Measurements from ENCODE around the gene GRIK3. TPM values are rescaled to one million over a fixed set of nuclear protein-coding genes. Genes with fewer than 3 reads are reported as not detected.

Gene GRIK3
- total RNA-seq, 1 experiment from 2014 or later = not detected

GRCh38 chr1:36825226-36825625, 209.1 kb downstream of the GRIK3 start:
- Histone ChIP-seq H3K36me3 (ENCODE audit: insufficient read depth, low read length) (no peaks in the 10 kb centered on the region), H4K20me1 (ENCODE audit: insufficient read depth, low read depth, low read length) (no peaks in the 10 kb centered on the region), H3K27me3 (ENCODE audit: low read length) (no peaks in the 10 kb centered on the region), H2AFZ (ENCODE audit: low read length) (no peak overlapping the region), H3K27ac (ENCODE audit: low read length) (no peak overlapping the region), H3K9me2 (replicated peaks; ENCODE audit: insufficient read depth, low read length) (no peaks in the 10 kb centered on the region), H3K4me2 (ENCODE audit: low read depth, low read length, poor library complexity, severe bottlenecking) (no peak overlapping the region), H3K9me3 (ENCODE audit: low read length) (no peaks in the 10 kb centered on the region), H3K9ac (ENCODE audit: low read length) (no peak overlapping the region), H3K4me1 (ENCODE audit: low read length) (peaks cover 8% of the 10 kb centered on the region), H3K79me2 (ENCODE audit: low read length) (no peaks in the 10 kb centered on the region), H3K4me3 (ENCODE audit: low read length) (no peak overlapping the region)
- DNase-seq = no peak

- no peak for DNase-seq
- Histone ChIP-seq H3K27me3 (ENCODE audit: low read length) (no peaks in the 10 kb centered on the region), H3K79me2 (ENCODE audit: low read length) (no peaks in the 10 kb centered on the region), H3K9me3 (ENCODE audit: low read length) (no peaks in the 10 kb centered on the region), H3K36me3 (ENCODE audit: insufficient read depth, low read length) (no peaks in the 10 kb centered on the region), H4K20me1 (ENCODE audit: insufficient read depth, low read depth, low read length) (no peaks in the 10 kb centered on the region), H3K9me2 (replicated peaks; ENCODE audit: insufficient read depth, low read length) (no peaks in the 10 kb centered on the region), H3K4me2 (ENCODE audit: low read depth, low read length, poor library complexity, severe bottlenecking) (no peak overlapping the region), H3K27ac (ENCODE audit: low read length) (no peak overlapping the region), H3K4me3 (ENCODE audit: low read length) (no peak overlapping the region), H3K4me1 (ENCODE audit: low read length) (peaks cover 8% of the 10 kb centered on the region), H3K9ac (ENCODE audit: low read length) (no peak overlapping the region), H2AFZ (ENCODE audit: low read length) (no peak overlapping the region)
Observed at GRCh38 chr1:36824390-36824861, 209.9 kb downstream of the GRIK3 start.

GRCh38 chr1:36822648-36823047, 211.7 kb downstream of the GRIK3 start:
- H3K27ac ChIP-seq (ENCODE audit: low read length) = no peak overlapping the region
- no peak for DNase-seq
- H2AFZ ChIP-seq (ENCODE audit: low read length) = no peak overlapping the region
- H3K79me2 ChIP-seq (ENCODE audit: low read length) = no peaks in the 10 kb centered on the region
- H3K27me3 ChIP-seq (ENCODE audit: low read length) = no peaks in the 10 kb centered on the region
- no peaks in the 10 kb centered on the region for H3K9me2 ChIP-seq (replicated peaks; ENCODE audit: insufficient read depth, low read length)
- no peaks in the 10 kb centered on the region for H3K9me3 ChIP-seq (ENCODE audit: low read length)
- H3K4me1 ChIP-seq (ENCODE audit: low read length) = no peaks in the 10 kb centered on the region
- no peak overlapping the region for H3K4me2 ChIP-seq (ENCODE audit: low read depth, low read length, poor library complexity, severe bottlenecking)
- H3K36me3 ChIP-seq (ENCODE audit: insufficient read depth, low read length) = no peaks in the 10 kb centered on the region
- no peak overlapping the region for H3K9ac ChIP-seq (ENCODE audit: low read length)
- H3K4me3 ChIP-seq (ENCODE audit: low read length) = no peak overlapping the region
- no peaks in the 10 kb centered on the region for H4K20me1 ChIP-seq (ENCODE audit: insufficient read depth, low read depth, low read length)

DNA sequence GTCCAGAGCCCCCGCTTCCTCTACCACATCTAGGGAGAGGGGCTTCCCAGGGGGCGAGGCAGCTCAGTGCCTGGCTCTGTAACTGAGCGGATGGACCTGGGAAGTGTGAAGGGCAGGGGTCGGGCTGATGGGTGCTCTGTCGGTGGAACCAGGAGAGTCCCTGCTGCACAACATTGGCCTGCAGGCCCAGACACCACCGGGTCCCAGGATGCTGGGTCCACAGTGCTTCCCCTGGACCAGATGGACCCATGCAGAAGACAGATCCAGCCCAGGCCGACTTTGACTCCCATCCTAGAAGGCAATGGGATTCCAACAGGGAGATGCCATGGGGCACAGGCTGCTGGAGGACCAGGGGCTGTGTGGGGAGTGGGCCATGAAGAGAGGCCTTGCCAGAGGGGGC, 212.9 kb downstream of the GRIK3 start:
- H3K9ac ChIP-seq (ENCODE audit: low read length) = no peak overlapping the region
- no peaks in the 10 kb centered on the region for H3K9me2 ChIP-seq (replicated peaks; ENCODE audit: insufficient read depth, low read length)
- H3K4me1 ChIP-seq (ENCODE audit: low read length) = no peaks in the 10 kb centered on the region
- H3K4me2 ChIP-seq (ENCODE audit: low read depth, low read length, poor library complexity, severe bottlenecking) = no peak overlapping the region
- no peaks in the 10 kb centered on the region for H3K27me3 ChIP-seq (ENCODE audit: low read length)
- H3K9me3 ChIP-seq (ENCODE audit: low read length) = no peaks in the 10 kb centered on the region
- no peak for DNase-seq
- no peaks in the 10 kb centered on the region for H4K20me1 ChIP-seq (ENCODE audit: insufficient read depth, low read depth, low read length)
- H3K79me2 ChIP-seq (ENCODE audit: low read length) = no peaks in the 10 kb centered on the region
- no peak overlapping the region for H2AFZ ChIP-seq (ENCODE audit: low read length)
- no peak overlapping the region for H3K4me3 ChIP-seq (ENCODE audit: low read length)
- no peak overlapping the region for H3K27ac ChIP-seq (ENCODE audit: low read length)
- H3K36me3 ChIP-seq (ENCODE audit: insufficient read depth, low read length) = no peaks in the 10 kb centered on the region

DNA sequence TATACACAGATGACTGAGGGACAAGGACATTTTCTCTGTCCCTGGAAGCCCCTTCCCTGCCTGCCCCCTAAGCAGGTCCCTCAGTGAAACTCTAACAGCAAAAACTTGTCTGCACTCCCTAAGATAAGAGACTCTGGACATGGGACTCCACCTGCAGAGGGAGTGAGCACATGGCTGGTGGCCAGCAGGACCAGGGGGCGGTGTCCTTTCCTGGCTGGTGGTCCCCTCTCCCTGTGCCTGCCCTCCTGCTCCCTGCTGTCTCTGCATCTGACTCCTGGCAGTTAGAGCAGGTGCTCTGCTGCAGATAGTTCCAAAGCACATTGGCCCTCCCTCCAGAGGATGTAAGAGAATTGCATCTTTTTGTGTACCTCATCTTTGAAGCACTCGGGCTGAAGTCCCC, 215.5 kb downstream of the GRIK3 start:
- no peaks in the 10 kb centered on the region for H3K27me3 ChIP-seq (ENCODE audit: low read length)
- H3K79me2 ChIP-seq (ENCODE audit: low read length) = no peaks in the 10 kb centered on the region
- H3K4me1 ChIP-seq (ENCODE audit: low read length) = no peaks in the 10 kb centered on the region
- no peaks in the 10 kb centered on the region for H3K9me2 ChIP-seq (replicated peaks; ENCODE audit: insufficient read depth, low read length)
- no peak overlapping the region for H3K4me3 ChIP-seq (ENCODE audit: low read length)
- H3K27ac ChIP-seq (ENCODE audit: low read length) = no peak overlapping the region
- DNase-seq = no peak
- H3K9ac ChIP-seq (ENCODE audit: low read length) = no peak overlapping the region
- no peaks in the 10 kb centered on the region for H3K9me3 ChIP-seq (ENCODE audit: low read length)
- no peaks in the 10 kb centered on the region for H4K20me1 ChIP-seq (ENCODE audit: insufficient read depth, low read depth, low read length)
- no peak overlapping the region for H2AFZ ChIP-seq (ENCODE audit: low read length)
- no peak overlapping the region for H3K4me2 ChIP-seq (ENCODE audit: low read depth, low read length, poor library complexity, severe bottlenecking)
- no peaks in the 10 kb centered on the region for H3K36me3 ChIP-seq (ENCODE audit: insufficient read depth, low read length)

DNA sequence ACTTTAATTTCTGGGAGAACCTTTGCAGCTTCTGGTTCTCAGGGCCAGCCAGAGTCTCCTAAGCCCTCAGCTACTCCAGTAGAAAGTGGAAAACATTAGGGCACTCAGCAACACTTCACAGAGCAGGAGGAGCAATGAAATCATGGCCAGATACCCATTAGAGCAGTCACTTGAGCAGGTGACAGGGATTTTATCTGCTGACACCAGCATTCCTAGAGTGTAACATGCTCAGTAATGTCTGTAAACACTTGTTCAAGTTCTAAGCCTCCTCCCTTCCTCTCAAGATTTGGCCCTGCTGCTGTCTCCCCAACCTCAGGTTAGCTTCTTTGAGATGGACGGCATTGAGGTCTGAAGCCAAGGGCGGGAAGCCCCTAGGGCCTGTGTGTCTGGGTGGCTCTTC, 218.0 kb downstream of the GRIK3 start:
- Histone ChIP-seq H3K4me3 (ENCODE audit: low read length) (no peak overlapping the region), H3K4me2 (ENCODE audit: low read depth, low read length, poor library complexity, severe bottlenecking) (no peak overlapping the region), H3K4me1 (ENCODE audit: low read length) (no peaks in the 10 kb centered on the region), H4K20me1 (ENCODE audit: insufficient read depth, low read depth, low read length) (no peaks in the 10 kb centered on the region), H3K9me3 (ENCODE audit: low read length) (no peaks in the 10 kb centered on the region), H2AFZ (ENCODE audit: low read length) (no peak overlapping the region), H3K9ac (ENCODE audit: low read length) (no peak overlapping the region), H3K9me2 (replicated peaks; ENCODE audit: insufficient read depth, low read length) (no peaks in the 10 kb centered on the region), H3K27me3 (ENCODE audit: low read length) (no peaks in the 10 kb centered on the region), H3K36me3 (ENCODE audit: insufficient read depth, low read length) (no peaks in the 10 kb centered on the region), H3K79me2 (ENCODE audit: low read length) (no peaks in the 10 kb centered on the region), H3K27ac (ENCODE audit: low read length) (no peak overlapping the region)
- DNase-seq = no peak

DNA sequence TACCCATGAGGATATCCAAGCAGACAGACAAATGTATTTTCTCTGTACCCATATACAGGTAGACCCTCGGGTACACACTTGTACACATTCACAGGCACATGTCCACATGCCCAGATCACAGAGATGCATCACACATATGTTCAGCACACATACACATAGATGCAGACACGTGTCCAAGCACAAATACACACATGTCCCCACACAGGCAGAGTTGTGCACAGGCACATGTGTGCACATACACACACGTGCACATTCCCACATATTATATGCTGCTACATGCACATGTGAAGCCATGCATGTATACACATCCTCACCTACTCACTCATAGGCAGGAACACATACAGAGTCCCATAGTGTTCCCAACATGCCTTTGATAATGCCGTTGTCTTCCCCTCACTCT, 219.5 kb downstream of the GRIK3 start:
- no peak for DNase-seq
- no peak overlapping the region for H3K9ac ChIP-seq (ENCODE audit: low read length)
- no peak overlapping the region for H3K27ac ChIP-seq (ENCODE audit: low read length)
- H3K79me2 ChIP-seq (ENCODE audit: low read length) = no peaks in the 10 kb centered on the region
- H3K9me3 ChIP-seq (ENCODE audit: low read length) = no peaks in the 10 kb centered on the region
- no peak overlapping the region for H2AFZ ChIP-seq (ENCODE audit: low read length)
- no peaks in the 10 kb centered on the region for H4K20me1 ChIP-seq (ENCODE audit: insufficient read depth, low read depth, low read length)
- no peak overlapping the region for H3K4me3 ChIP-seq (ENCODE audit: low read length)
- no peaks in the 10 kb centered on the region for H3K4me1 ChIP-seq (ENCODE audit: low read length)
- no peak overlapping the region for H3K4me2 ChIP-seq (ENCODE audit: low read depth, low read length, poor library complexity, severe bottlenecking)
- H3K36me3 ChIP-seq (ENCODE audit: insufficient read depth, low read length) = no peaks in the 10 kb centered on the region
- H3K9me2 ChIP-seq (replicated peaks; ENCODE audit: insufficient read depth, low read length) = no peaks in the 10 kb centered on the region
- H3K27me3 ChIP-seq (ENCODE audit: low read length) = no peaks in the 10 kb centered on the region

GRCh38 chr1:36814083-36814482, 220.2 kb downstream of the GRIK3 start:
- Histone ChIP-seq H3K4me2 (ENCODE audit: low read depth, low read length, poor library complexity, severe bottlenecking) (no peak overlapping the region), H3K79me2 (ENCODE audit: low read length) (no peaks in the 10 kb centered on the region), H3K36me3 (ENCODE audit: insufficient read depth, low read length) (no peaks in the 10 kb centered on the region), H3K27me3 (ENCODE audit: low read length) (no peaks in the 10 kb centered on the region), H3K27ac (ENCODE audit: low read length) (no peak overlapping the region), H3K4me3 (ENCODE audit: low read length) (no peak overlapping the region), H2AFZ (ENCODE audit: low read length) (no peak overlapping the region), H3K9me2 (replicated peaks; ENCODE audit: insufficient read depth, low read length) (no peaks in the 10 kb centered on the region), H3K4me1 (ENCODE audit: low read length) (no peaks in the 10 kb centered on the region), H3K9ac (ENCODE audit: low read length) (no peak overlapping the region), H4K20me1 (ENCODE audit: insufficient read depth, low read depth, low read length) (no peaks in the 10 kb centered on the region), H3K9me3 (ENCODE audit: low read length) (no peaks in the 10 kb centered on the region)
- no peak for DNase-seq

- H3K9me2 ChIP-seq (replicated peaks; ENCODE audit: insufficient read depth, low read length) = no peaks in the 10 kb centered on the region
- no peak for DNase-seq
Observed at GRCh38 chr1:36807262-36807661, 227.1 kb downstream of the GRIK3 start.

More at GRCh38 chr1:36807262-36807661, 227.1 kb downstream of the GRIK3 start:
- H2AFZ ChIP-seq (ENCODE audit: low read length) = no peak overlapping the region
- H3K9ac ChIP-seq (ENCODE audit: low read length) = no peak overlapping the region
- H4K20me1 ChIP-seq (ENCODE audit: insufficient read depth, low read depth, low read length) = no peaks in the 10 kb centered on the region
- no peak overlapping the region for H3K27ac ChIP-seq (ENCODE audit: low read length)
- H3K4me1 ChIP-seq (ENCODE audit: low read length) = no peaks in the 10 kb centered on the region
- no peak overlapping the region for H3K4me3 ChIP-seq (ENCODE audit: low read length)
- H3K79me2 ChIP-seq (ENCODE audit: low read length) = no peaks in the 10 kb centered on the region
- H3K36me3 ChIP-seq (ENCODE audit: insufficient read depth, low read length) = no peaks in the 10 kb centered on the region
- no peaks in the 10 kb centered on the region for H3K27me3 ChIP-seq (ENCODE audit: low read length)
- H3K9me3 ChIP-seq (ENCODE audit: low read length) = no peaks in the 10 kb centered on the region
- no peak overlapping the region for H3K4me2 ChIP-seq (ENCODE audit: low read depth, low read length, poor library complexity, severe bottlenecking)
